PC-9 (cell line): ENCODE data around the gene TWNK. TPM values are rescaled to one million over a fixed set of nuclear protein-coding genes. Genes with fewer than 3 reads are reported as not detected.

ENCODE experiments used
- BruUV-seq: library from RNA; stranded (reverse); fragments of 400-500 nt; replicated peaks from 2 replicates; lab custom pipeline; 2021; lab: Mats Ljungman, UMichigan
- CTCF ChIA-PET: fragments of 300-600 bp; sonication (Branson Sonifier 250); formaldehyde crosslinking; loops from one replicate; lab custom pipeline; 2022; ENCODE audit warnings: antibody characterized with exemption; lab: Charles Lee
- POLR2A ChIA-PET: fragments of 300-600 bp; sonication (Branson Sonifier 250); formaldehyde crosslinking; loops from one replicate; lab custom pipeline; 2022; ENCODE audit warnings: antibody characterized with exemption; ENCODE audit not compliant: unreplicated experiment; lab: Charles Lee
- DNase-seq, 2 experiments: peaks; one replicate each; pipeline versions ENCODE4 v3.0.0 to v3.0.0-alpha.2; 2015 to 2022; ENCODE audit warnings: mixed read lengths in 1 of 2
- H2AFZ ChIP-seq: fragments of 200-600 bp; sonication (generic); 2 replicates; pipeline ENCODE4 v1.8.1; 2017; ENCODE audit warnings: antibody characterized with exemption
- H3F3A ChIP-seq: fragments of 200-600 bp; sonication (generic); 2 replicates; pipeline ENCODE4 v1.8.1; 2017; ENCODE audit warnings: antibody characterized with exemption, mild to moderate bottlenecking, low read depth; ENCODE audit not compliant: insufficient read depth
- H3K27ac ChIP-seq: fragments of 200-600 bp; sonication (generic); 2 replicates; pipeline ENCODE4 v1.6.1; 2016; ENCODE audit warnings: mixed run types
- H3K27me3 ChIP-seq: fragments of 200-600 bp; sonication (generic); 2 replicates; pipeline ENCODE4 v1.6.1; 2016; ENCODE audit warnings: low read depth, mixed run types; ENCODE audit not compliant: insufficient read depth
- H3K36me3 ChIP-seq: fragments of 200-600 bp; sonication (generic); 2 replicates; pipeline ENCODE4 v1.6.1; 2016; ENCODE audit warnings: low read depth, mixed run types
- H3K4me1 ChIP-seq: fragments of 200-600 bp; sonication (generic); replicated peaks from 2 replicates; pipeline ENCODE4 v1.6.1; 2016; ENCODE audit warnings: mixed run types; ENCODE audit not compliant: insufficient read depth
- H3K4me2 ChIP-seq: fragments of 200-600 bp; sonication (generic); 2 replicates; pipeline ENCODE4 v1.6.1; 2017; ENCODE audit warnings: mixed run types
- H3K4me3 ChIP-seq: fragments of 200-600 bp; sonication (generic); 2 replicates; pipeline ENCODE4 v1.6.1; 2016; ENCODE audit warnings: mixed run types
- H3K79me2 ChIP-seq: fragments of 200-600 bp; sonication (generic); 2 replicates; pipeline ENCODE4 v1.6.1; 2017; ENCODE audit warnings: low read depth, mixed run types
- H3K9me2 ChIP-seq: fragments of 200-600 bp; sonication (generic); 2 replicates; pipeline ENCODE4 v1.8.1; 2017; ENCODE audit warnings: mild to moderate bottlenecking; ENCODE audit not compliant: insufficient read depth
- H3K9me3 ChIP-seq: fragments of 200-600 bp; sonication (generic); 2 replicates; pipeline ENCODE4 v1.8.1; 2016; ENCODE audit warnings: low read depth; ENCODE audit not compliant: insufficient read depth
- H4K20me1 ChIP-seq: fragments of 200-600 bp; sonication (generic); 2 replicates; pipeline ENCODE4 v1.8.1; 2017; ENCODE audit not compliant: insufficient read depth
- CTCF ChIP-seq: fragments of 200-600 bp; sonication (generic); conservative IDR thresholded peaks from 2 replicates; pipeline ENCODE4 v1.6.1; 2017; ENCODE audit warnings: mixed run types, antibody characterized with exemption, mild to moderate bottlenecking, moderate library complexity
- EZH2 ChIP-seq: fragments of 200-600 bp; sonication (generic); IDR thresholded peaks from 2 replicates; pipeline ENCODE4 v1.8.0; 2017; ENCODE audit warnings: antibody characterized with exemption, low read depth
- intact Hi-C: fragments of 100-400 bp; cut with micrococcal nuclease; formaldehyde crosslinking; loops from one replicate; pipeline ENCODE4 v1.10.0; 2022; ENCODE audit not compliant: unreplicated experiment
- total RNA-seq: library from RNA; stranded (reverse); gene quantifications from 2 replicates; pipeline ENCODE4 v1.2.3, GENCODE V29; 2021

The TWNK gene
- total RNA-seq, 1 experiment from 2014 or later: 7.9 TPM

- Histone ChIP-seq H3K9me2 (no peaks in the 10 kb centered on the region), H3K4me3 (no peak overlapping the region), H3K79me2 (0 out of 2 replicates have a peak, but pooled peaks cover under 1% of the 10 kb centered on the region), H3K27me3 (no peaks in the 10 kb centered on the region), H3K4me1 (peaks cover 9% of the 10 kb centered on the region), H3K36me3 (no peaks in the 10 kb centered on the region), H3K9me3 (no peaks in the 10 kb centered on the region), H3K27ac (no peak overlapping the region), H4K20me1 (no peaks in the 10 kb centered on the region), H2AFZ (no peak overlapping the region), H3F3A (no peaks in the 10 kb centered on the region), H3K4me2 (no peak overlapping the region)
- no peak for DNase-seq
- TF ChIP-seq EZH2 (no peak), CTCF (no peak)
- CTCF ChIA-PET: no interaction called here
- intact Hi-C loops: no loop called here
- BruUV-seq: no TSS peak
- POLR2A ChIA-PET: no interaction called here
Observed at GRCh38 chr10:100980311-100980710, 7.0 kb upstream of the TWNK start.

- Histone ChIP-seq H3F3A (no peaks in the 10 kb centered on the region), H3K9me2 (no peaks in the 10 kb centered on the region), H3K27ac (no peak overlapping the region), H3K27me3 (no peaks in the 10 kb centered on the region), H3K4me2 (no peak overlapping the region), H3K4me3 (no peak overlapping the region), H2AFZ (no peak overlapping the region), H4K20me1 (no peaks in the 10 kb centered on the region), H3K79me2 (peaks cover 4% of the 10 kb centered on the region), H3K9me3 (no peaks in the 10 kb centered on the region), H3K36me3 (no peaks in the 10 kb centered on the region), H3K4me1 (peaks cover 9% of the 10 kb centered on the region)
- CTCF ChIA-PET: no interaction called here
- BruUV-seq: no TSS peak
- TF ChIP-seq CTCF: no peak
- TF ChIP-seq EZH2: no peak
- intact Hi-C loops: no loop called here
- POLR2A ChIA-PET: no interaction called here
- DNase-seq: no peak
Observed at GRCh38 chr10:100980711-100981110, 6.6 kb upstream of the TWNK start.

GRCh38 chr10:100981178-100981772 is 6.1 kb upstream of the TWNK start:
- Histone ChIP-seq H3K4me3 (no peak overlapping the region), H2AFZ (no peak overlapping the region), H3K9me3 (no peaks in the 10 kb centered on the region), H3K9me2 (no peaks in the 10 kb centered on the region), H3K36me3 (no peaks in the 10 kb centered on the region), H3K4me2 (no peak overlapping the region), H3K27me3 (no peaks in the 10 kb centered on the region), H3K4me1 (peaks cover 12% of the 10 kb centered on the region), H3K79me2 (peaks cover 9% of the 10 kb centered on the region), H3F3A (no peaks in the 10 kb centered on the region), H3K27ac (no peak overlapping the region), H4K20me1 (no peaks in the 10 kb centered on the region)
- no TSS peak for BruUV-seq
- intact Hi-C loops: no loop called here
- no peak for TF ChIP-seq EZH2
- TF ChIP-seq CTCF: no peak
- ChIA-PET POLR2A (no interaction called here), CTCF (no interaction called here)
- no peak for DNase-seq
